Spleen (tissue), 7 donors: Measurements from ENCODE around the gene PEAK1.

Experiments used
- POLR2A ChIP-seq, 3 donors: fragments of 450-650 bp; IDR thresholded peaks; one replicate each; pipeline ENCODE4 v1.5.1; 2017; ENCODE audit warnings: antibody characterized with exemption in 3 of 3, mild to moderate bottlenecking in 1 of 3
- TF ChIP-seq, protein P1 (sequence below), 11 experiments: fragments of 200-600 bp in 7 of 11; fragments of 450-650 bp in 4 of 11; sonication (generic) in 4 of 11; IDR thresholded peaks in 8 of 11; conservative IDR thresholded peaks in 3 of 11; 1 replicate in 7 of 11; 2 replicates in 4 of 11; pipeline versions ENCODE4 v1.4.0 to v1.8.0; 2016 to 2021; ENCODE audit warnings: antibody characterized with exemption in 11 of 11, inconsistent platforms in 4 of 11, mild to moderate bottlenecking in 1 of 11
- donor health status: DM: no; HTN: no; CAD: no; lungs with moderate emphysema.
- donor health status: DM: no; HTN: no; CAD: no.
- donor health status: DM: no; HTN: no; CAD: no.

DNA sequence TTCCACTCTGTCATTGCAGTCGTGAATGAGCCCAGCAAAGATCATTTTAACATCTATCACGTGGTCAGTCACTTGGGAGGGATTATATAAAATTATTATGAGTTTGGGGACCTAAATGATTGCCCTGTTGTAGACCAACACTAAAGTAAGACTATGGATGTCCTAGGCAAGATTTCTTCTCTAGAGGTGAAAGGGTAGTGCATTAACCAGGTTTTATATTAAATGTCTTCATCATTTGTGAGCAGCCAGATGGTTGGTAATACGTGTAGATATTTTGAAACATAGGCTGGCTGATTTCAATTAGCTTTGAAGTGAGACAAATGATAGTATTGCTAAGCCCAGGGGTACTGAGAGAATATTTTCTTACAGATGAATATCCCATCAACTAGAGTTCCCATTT lies 198.7 kb downstream of the PEAK1 start:
- no peak for TF ChIP-seq POLR2A (IDR thresholded peaks at IDR 0.05)
- TF ChIP-seq, protein P1, sequence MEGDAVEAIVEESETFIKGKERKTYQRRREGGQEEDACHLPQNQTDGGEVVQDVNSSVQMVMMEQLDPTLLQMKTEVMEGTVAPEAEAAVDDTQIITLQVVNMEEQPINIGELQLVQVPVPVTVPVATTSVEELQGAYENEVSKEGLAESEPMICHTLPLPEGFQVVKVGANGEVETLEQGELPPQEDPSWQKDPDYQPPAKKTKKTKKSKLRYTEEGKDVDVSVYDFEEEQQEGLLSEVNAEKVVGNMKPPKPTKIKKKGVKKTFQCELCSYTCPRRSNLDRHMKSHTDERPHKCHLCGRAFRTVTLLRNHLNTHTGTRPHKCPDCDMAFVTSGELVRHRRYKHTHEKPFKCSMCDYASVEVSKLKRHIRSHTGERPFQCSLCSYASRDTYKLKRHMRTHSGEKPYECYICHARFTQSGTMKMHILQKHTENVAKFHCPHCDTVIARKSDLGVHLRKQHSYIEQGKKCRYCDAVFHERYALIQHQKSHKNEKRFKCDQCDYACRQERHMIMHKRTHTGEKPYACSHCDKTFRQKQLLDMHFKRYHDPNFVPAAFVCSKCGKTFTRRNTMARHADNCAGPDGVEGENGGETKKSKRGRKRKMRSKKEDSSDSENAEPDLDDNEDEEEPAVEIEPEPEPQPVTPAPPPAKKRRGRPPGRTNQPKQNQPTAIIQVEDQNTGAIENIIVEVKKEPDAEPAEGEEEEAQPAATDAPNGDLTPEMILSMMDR (IDR thresholded peaks at IDR 0.05 in 8 of 11, conservative IDR thresholded peaks at IDR 0.05 in 3 of 11) = no peak
